Memory B cell (primary cell): ENCODE measurements around the gene CMIP.

Experiments used
- ATAC-seq: fragments of 150-1000 bp; cut with Tn5 transposase; 2 replicates; pipeline ENCODE4 v1.10.0; 2021; ENCODE audit warnings: low read depth, mild to moderate bottlenecking, moderate library complexity
- DNase-seq, 2 donors: peaks; one replicate each; pipeline ENCODE4 v3.0.0; 2022; ENCODE audit warnings: low spot score in 2 of 2
- H3K27ac Mint-ChIP-seq: one replicate; pipeline ENCODE4 v1.8.0; 2022; ENCODE audit warnings: mild to moderate bottlenecking, moderate library complexity, mixed read lengths
- H3K27me3 Mint-ChIP-seq: one replicate; pipeline ENCODE4 v1.8.0; 2022; ENCODE audit warnings: mixed read lengths
- H3K36me3 Mint-ChIP-seq: one replicate; pipeline ENCODE4 v1.8.0; 2022; ENCODE audit warnings: mild to moderate bottlenecking, mixed read lengths
- H3K4me1 Mint-ChIP-seq: one replicate; pipeline ENCODE4 v1.8.0; 2022; ENCODE audit warnings: mixed read lengths
- H3K4me3 Mint-ChIP-seq: one replicate; pipeline ENCODE4 v1.8.0; 2022; ENCODE audit warnings: mild to moderate bottlenecking, moderate library complexity, mixed read lengths
- H3K9me3 Mint-ChIP-seq: one replicate; pipeline ENCODE4 v1.8.0; 2022; ENCODE audit warnings: mixed read lengths

Gene CMIP

GRCh38 chr16:81702506-81702905 lies 257.9 kb downstream of the CMIP start:
- no peak for ATAC-seq
- no peaks in the 10 kb centered on the region for H3K27me3 Mint-ChIP-seq
- H3K4me1 Mint-ChIP-seq: peaks cover 2% of the 10 kb centered on the region
- H3K9me3 Mint-ChIP-seq: no peaks in the 10 kb centered on the region
- H3K27ac Mint-ChIP-seq: peak overlapping the region; percentile 54
- DNase-seq: no peak
- peaks cover 38% of the 10 kb centered on the region for H3K36me3 Mint-ChIP-seq
- H3K4me3 Mint-ChIP-seq: no peak overlapping the region

DNA sequence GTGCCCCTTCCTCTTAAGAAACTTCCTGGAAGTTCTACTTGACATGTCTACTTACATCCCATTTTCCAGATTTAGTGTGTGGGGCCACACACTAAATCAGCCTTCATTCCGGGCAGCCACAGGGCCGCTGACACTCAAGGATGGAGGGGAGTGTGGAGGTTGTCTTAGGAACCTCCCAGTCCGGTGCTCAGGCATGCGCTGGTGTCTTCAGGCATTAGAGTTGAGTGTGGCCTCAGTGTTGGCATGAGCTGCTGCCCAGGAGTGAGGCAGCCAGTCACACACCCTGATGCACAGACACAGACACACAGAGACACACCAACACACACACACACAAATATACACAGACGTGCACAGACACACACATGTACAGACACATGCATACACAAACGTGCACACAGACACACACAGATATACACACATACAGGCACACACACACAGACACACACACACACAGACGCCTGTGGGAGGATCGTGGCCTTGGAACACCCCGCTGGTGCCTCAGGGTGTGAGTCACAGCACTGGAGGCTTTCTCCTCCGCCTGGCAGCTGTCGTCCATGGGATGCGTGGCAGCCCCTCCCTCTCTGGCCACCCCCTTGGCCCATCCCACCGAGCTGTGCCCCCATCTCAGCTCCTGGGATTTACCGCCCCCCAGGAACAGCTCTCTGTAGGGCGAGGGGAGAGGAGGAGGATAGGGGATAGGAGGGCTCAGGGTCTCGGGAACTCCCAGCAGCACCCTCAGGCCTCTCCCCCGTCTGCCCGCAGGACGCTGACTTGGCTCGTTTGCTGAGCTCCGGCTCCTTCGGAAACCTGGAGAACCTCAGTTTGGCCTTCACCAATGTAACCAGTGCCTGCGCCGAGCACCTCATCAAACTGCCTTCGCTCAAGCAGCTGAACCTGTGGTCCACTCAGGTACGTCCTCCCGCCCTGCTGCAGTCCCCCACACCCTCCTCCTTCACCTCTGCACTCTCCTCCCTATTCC lies 258.9 kb downstream of the CMIP start:
- H3K4me3 Mint-ChIP-seq: no peak overlapping the region
- H3K27ac Mint-ChIP-seq: peak overlapping the region; percentile 54
- H3K4me1 Mint-ChIP-seq: peaks cover 2% of the 10 kb centered on the region
- DNase-seq (no peak), ATAC-seq (no peak)
- no peaks in the 10 kb centered on the region for H3K27me3 Mint-ChIP-seq
- H3K36me3 Mint-ChIP-seq: peaks cover 41% of the 10 kb centered on the region
- no peaks in the 10 kb centered on the region for H3K9me3 Mint-ChIP-seq

DNA sequence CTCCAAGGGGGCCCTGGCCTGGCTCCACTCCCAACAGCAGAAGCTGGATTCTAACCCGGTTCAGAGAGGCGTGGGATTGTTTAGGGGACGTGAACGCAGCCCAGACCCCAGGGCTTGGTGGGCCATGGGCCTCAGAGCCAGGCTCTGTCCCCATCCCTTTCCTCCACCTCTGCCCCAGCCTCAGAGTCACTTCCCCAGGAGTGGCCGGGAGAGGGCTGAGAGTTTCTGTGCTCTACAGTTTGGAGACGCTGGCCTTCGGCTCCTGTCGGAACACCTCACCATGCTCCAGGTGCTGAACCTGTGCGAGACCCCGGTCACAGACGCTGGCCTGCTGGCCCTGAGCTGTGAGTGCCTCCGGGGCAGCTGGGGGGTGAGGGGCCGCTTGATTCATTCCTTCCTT lies 260.7 kb downstream of the CMIP start:
- H3K4me1 Mint-ChIP-seq: peaks cover 6% of the 10 kb centered on the region
- no peaks in the 10 kb centered on the region for H3K27me3 Mint-ChIP-seq
- H3K27ac Mint-ChIP-seq: no peak overlapping the region
- H3K36me3 Mint-ChIP-seq: peaks cover 42% of the 10 kb centered on the region
- DNase-seq (no peak), ATAC-seq (no peak)
- no peaks in the 10 kb centered on the region for H3K9me3 Mint-ChIP-seq
- no peak overlapping the region for H3K4me3 Mint-ChIP-seq

DNA sequence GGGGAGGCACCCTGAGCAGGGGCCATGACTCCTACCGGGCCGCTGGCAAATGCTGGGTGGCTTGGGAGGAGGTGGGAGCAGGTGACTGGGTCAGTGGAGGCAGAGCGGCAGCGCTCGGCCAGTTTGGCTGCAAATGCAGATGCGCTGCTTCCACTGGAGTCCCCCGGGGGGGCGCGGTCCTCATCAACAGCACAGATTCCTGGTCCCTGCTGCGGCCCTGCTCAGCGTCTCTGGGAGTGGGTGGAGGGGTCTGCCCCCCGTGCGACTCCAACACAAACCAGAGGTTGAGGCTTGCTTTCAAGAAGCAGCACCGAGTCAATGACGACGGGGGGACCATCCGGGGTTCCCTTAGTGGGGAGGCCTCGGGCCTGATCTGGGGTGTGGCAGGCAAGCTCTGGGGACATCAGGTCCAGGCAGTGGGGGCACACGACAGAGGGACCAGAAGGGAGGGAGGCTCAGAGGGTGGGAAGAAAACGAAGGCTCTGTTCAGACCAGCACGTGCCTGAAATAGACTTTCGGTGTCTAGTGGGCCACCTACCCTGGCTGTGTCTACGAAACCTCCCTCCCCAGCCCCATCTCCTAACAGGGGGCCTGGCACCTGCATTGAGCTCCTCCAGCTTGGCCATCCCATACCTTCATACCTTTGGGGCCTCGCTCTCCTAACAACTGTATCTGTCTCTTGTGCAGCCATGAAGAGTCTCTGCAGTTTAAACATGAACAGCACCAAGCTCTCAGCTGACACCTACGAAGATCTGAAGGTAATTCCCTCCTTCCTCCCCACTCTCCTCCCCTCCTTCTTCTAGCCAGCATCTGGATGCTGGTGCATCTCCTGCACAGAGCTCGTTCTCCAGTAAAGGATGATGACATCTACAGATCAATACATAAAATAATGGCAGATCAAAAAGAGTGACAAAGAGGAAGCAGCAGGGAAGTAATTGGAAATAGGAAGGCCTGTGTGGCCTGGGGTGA lies 262.0 kb downstream of the CMIP start:
- Mint-ChIP-seq H3K9me3 (no peaks in the 10 kb centered on the region), H3K27me3 (no peaks in the 10 kb centered on the region), H3K4me3 (no peak overlapping the region), H3K36me3 (peaks cover 34% of the 10 kb centered on the region), H3K27ac (peak overlapping the region; percentile 84), H3K4me1 (peaks cover 6% of the 10 kb centered on the region)
- no peak for ATAC-seq
- DNase-seq: no peak

- Mint-ChIP-seq H3K27me3 (no peaks in the 10 kb centered on the region), H3K9me3 (no peaks in the 10 kb centered on the region), H3K27ac (peak overlapping the region; percentile 84), H3K36me3 (peaks cover 29% of the 10 kb centered on the region), H3K4me3 (no peak overlapping the region), H3K4me1 (peaks cover 7% of the 10 kb centered on the region)
- no peak for ATAC-seq
- no peak for DNase-seq
These were observed 263.0 kb downstream of the CMIP start for GRCh38 chr16:81707411-81708265.

GRCh38 chr16:81708266-81709015 lies 263.8 kb downstream of the CMIP start:
- Mint-ChIP-seq H3K9me3 (no peaks in the 10 kb centered on the region), H3K4me3 (no peak overlapping the region), H3K36me3 (peaks cover 23% of the 10 kb centered on the region), H3K27ac (peak overlapping the region; percentile 84), H3K4me1 (peaks cover 6% of the 10 kb centered on the region), H3K27me3 (no peaks in the 10 kb centered on the region)
- DNase-seq (no peak), ATAC-seq (no peak)

DNA sequence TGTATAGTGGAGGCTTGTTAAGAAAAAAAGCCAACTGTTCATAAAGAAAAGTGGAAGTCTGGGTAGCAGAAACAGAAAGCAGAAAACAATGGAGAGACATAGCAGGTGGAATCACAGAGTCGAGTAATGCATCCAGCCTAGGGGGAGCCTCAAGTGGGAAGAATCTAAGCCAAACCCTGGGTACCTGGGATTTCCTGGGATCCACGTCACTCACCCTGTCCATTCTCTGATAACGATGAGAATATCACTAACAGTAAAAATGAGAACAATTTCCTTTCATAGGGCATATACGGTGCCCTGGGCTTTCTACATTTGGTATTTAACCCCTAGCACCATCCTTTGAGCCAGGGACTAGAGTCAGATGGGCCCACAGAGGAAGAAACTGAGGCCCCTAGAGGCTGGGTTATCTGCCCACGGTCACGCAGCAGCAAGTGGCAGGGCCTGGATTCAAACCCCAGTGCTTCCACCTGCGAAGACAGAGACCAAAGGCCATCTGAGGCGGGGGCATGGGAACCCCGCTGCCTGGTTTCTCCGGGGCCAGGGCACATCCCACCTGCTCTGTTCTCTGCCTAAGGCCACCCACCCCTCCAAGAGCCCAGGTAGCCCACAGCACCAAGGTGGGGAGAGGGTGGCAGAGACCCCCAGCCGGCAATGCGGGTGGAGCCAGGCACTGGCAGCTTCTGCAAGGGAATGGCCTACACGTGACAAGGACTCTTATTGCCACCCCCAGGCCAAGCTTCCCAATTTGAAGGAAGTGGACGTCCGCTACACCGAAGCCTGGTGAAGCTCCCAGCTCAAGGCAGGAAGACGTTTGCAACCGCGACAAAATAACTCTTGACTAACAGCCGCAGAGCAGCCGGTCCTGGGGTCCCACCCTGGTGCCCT lies 264.6 kb downstream of the CMIP start:
- ATAC-seq (no peak), DNase-seq (no peak)
- Mint-ChIP-seq H3K36me3 (peaks cover 23% of the 10 kb centered on the region), H3K9me3 (no peaks in the 10 kb centered on the region), H3K4me1 (peaks cover 10% of the 10 kb centered on the region), H3K4me3 (no peak overlapping the region), H3K27me3 (no peaks in the 10 kb centered on the region), H3K27ac (peak overlapping the region; percentile 29)

- Mint-ChIP-seq H3K36me3 (peaks cover 21% of the 10 kb centered on the region), H3K27me3 (no peaks in the 10 kb centered on the region), H3K4me3 (no peak overlapping the region), H3K9me3 (no peaks in the 10 kb centered on the region), H3K27ac (no peak overlapping the region), H3K4me1 (peaks cover 15% of the 10 kb centered on the region)
- no peak for ATAC-seq
- no peak for DNase-seq
These were observed 265.4 kb downstream of the CMIP start for GRCh38 chr16:81710044-81710443.

- no peaks in the 10 kb centered on the region for H3K27me3 Mint-ChIP-seq
- no peak overlapping the region for H3K27ac Mint-ChIP-seq
- DNase-seq (no peak), ATAC-seq (no peak)
- peaks cover 18% of the 10 kb centered on the region for H3K36me3 Mint-ChIP-seq
- peaks cover 20% of the 10 kb centered on the region for H3K4me1 Mint-ChIP-seq
- no peak overlapping the region for H3K4me3 Mint-ChIP-seq
- no peaks in the 10 kb centered on the region for H3K9me3 Mint-ChIP-seq
These were observed 266.0 kb downstream of the CMIP start for GRCh38 chr16:81710596-81710995.

DNA sequence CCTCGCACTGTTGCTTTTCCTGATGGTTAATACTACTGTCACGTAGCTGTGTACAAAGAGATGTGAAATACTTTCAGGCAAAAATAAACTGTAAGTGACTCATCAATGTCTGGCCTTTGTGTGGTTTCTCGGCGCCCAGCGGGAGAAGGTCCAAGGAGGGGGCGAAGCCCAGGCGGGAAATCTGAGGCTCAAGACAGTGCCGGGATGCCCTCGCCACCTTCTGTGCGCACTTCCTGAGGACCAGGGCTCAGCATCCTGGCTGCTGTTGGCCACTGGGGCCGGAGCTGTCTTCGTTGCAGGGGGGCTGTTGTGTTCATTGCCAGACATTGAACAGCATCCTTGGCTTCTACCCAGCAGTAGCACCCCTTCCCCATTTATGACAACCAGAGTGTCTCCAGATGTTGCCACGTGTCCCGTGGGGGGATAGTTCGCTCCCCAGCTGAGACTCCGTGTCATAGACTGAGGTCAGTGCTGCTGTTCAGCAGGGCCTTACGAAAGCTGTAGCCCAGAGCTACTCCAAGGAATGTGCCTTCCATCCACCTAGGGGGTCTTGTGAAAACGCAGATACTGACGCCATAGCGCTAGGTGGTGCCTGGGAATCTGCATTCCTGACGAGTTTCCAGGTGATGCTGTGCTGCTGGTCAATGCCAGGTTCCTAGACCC lies 267.2 kb downstream of the CMIP start:
- Mint-ChIP-seq H3K4me1 (peaks cover 32% of the 10 kb centered on the region), H3K36me3 (peaks cover 17% of the 10 kb centered on the region), H3K4me3 (no peak overlapping the region), H3K27me3 (no peaks in the 10 kb centered on the region), H3K9me3 (no peaks in the 10 kb centered on the region), H3K27ac (no peak overlapping the region)
- DNase-seq: no peak
- ATAC-seq: no peak

GRCh38 chr16:81712681-81713080 lies 268.1 kb downstream of the CMIP start:
- peaks cover 37% of the 10 kb centered on the region for H3K4me1 Mint-ChIP-seq
- H3K9me3 Mint-ChIP-seq: no peaks in the 10 kb centered on the region
- H3K4me3 Mint-ChIP-seq: no peak overlapping the region
- H3K27me3 Mint-ChIP-seq: no peaks in the 10 kb centered on the region
- ATAC-seq: no peak
- DNase-seq: no peak
- peaks cover 8% of the 10 kb centered on the region for H3K36me3 Mint-ChIP-seq
- no peak overlapping the region for H3K27ac Mint-ChIP-seq

DNA sequence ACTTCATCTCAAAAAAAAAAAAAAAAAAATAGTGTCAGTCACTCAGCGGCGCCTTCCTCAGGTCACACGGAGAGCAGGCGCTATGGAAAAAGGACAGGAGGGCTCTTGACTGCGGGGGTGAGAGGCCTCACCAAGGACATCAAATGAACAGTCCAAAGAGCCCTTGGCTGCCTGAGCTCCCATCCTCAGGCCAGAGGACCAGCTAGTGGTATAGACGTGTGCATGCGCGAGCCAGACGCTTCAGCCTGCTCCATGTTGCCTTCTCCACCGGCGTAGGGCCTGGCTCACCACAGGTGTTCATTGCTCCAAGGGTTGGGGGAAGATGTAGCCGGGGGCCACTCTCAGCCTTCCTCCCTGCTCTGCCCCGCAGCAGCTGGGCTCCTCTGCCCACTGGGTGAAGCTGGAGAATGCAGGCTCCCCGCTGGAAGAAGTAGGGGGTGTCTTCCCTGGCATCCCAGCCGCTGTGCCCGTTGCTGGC lies 268.7 kb downstream of the CMIP start:
- Mint-ChIP-seq H3K4me1 (peaks cover 41% of the 10 kb centered on the region), H3K27ac (no peak overlapping the region), H3K27me3 (no peaks in the 10 kb centered on the region), H3K9me3 (peaks cover 2% of the 10 kb centered on the region), H3K4me3 (no peak overlapping the region), H3K36me3 (peaks cover 7% of the 10 kb centered on the region)
- no peak for ATAC-seq
- no peak for DNase-seq
